Tibial nerve (tissue), 4 donors: ENCODE results near the gene MSANTD1.

Experiments
- EP300 ChIP-seq, 2 donors: sonication (generic); formaldehyde crosslinking; IDR thresholded peaks; one replicate each; pipeline ENCODE4 v1.6.1; 2017; ENCODE audit warnings: antibody characterized with exemption in 2 of 2, mild to moderate bottlenecking in 1 of 2
- POLR2A ChIP-seq, 2 donors: fragments of 450-650 bp; IDR thresholded peaks; one replicate each; pipeline ENCODE4 v1.6.1; 2017; ENCODE audit warnings: antibody characterized with exemption in 2 of 2, mild to moderate bottlenecking in 2 of 2, moderate library complexity in 2 of 2
- TF ChIP-seq, protein P1 (sequence below), 5 experiments: fragments of 200-600 bp in 3 of 5; fragments of 450-650 bp in 2 of 5; sonication (generic) in 3 of 5; IDR thresholded peaks; one replicate each; pipeline ENCODE4 v1.5.1; 2016 to 2019; ENCODE audit warnings: antibody characterized with exemption in 5 of 5, mild to moderate bottlenecking in 3 of 5, moderate library complexity in 2 of 5

DNA sequence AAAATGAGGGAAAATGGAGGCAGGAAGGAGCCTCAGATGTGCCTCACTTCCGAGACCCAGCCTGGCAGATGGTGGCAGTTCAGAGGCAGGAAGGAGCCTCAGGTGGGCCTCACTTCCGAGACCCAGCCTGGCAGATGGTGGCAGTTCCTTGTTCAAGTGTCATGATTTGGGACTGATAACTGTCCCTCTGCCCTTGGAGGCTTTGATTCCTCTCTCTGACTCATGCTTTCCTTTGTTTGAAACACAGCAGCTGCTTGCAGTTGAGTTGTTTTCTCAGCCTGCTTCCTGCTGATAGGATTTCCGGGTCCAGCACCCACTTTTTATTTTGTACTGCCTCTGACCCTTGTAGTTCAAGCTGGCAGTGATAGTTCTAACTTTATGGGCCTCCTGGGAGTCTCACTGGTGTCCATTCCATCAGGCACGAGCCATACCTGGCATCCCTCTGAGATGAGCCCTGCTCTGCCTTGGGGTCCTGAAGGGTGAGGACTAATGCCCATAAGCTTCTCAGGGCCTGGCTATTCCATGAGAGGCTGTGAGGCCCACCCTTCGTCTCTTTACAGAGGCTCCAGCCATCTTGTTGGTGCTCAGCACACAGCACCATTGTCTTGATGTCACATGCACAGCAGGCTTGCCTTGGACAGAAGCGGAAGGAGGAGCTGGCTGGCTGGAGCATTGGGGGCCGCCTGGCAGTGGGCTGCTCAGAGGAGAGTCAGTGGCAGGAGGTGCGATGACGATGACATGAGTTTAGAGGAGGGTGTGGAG is 56.8 kb downstream of the MSANTD1 start:
- TF ChIP-seq, protein P1, sequence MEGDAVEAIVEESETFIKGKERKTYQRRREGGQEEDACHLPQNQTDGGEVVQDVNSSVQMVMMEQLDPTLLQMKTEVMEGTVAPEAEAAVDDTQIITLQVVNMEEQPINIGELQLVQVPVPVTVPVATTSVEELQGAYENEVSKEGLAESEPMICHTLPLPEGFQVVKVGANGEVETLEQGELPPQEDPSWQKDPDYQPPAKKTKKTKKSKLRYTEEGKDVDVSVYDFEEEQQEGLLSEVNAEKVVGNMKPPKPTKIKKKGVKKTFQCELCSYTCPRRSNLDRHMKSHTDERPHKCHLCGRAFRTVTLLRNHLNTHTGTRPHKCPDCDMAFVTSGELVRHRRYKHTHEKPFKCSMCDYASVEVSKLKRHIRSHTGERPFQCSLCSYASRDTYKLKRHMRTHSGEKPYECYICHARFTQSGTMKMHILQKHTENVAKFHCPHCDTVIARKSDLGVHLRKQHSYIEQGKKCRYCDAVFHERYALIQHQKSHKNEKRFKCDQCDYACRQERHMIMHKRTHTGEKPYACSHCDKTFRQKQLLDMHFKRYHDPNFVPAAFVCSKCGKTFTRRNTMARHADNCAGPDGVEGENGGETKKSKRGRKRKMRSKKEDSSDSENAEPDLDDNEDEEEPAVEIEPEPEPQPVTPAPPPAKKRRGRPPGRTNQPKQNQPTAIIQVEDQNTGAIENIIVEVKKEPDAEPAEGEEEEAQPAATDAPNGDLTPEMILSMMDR (IDR thresholded peaks at IDR 0.05): no peak
- no peak for TF ChIP-seq POLR2A (IDR thresholded peaks at IDR 0.05)
- TF ChIP-seq EP300 (IDR thresholded peaks at IDR 0.05): no peak
